Neural cell (in vitro differentiated cells): ENCODE results near the gene TLR8. TPM values are rescaled to one million over a fixed set of nuclear protein-coding genes. Genes with fewer than 3 reads are reported as not detected.

ENCODE experiments used
- H2AFZ ChIP-seq: fragments of 200-600, 300-800 bp; sonication (generic), shearing (Covaris generic); 2 replicates; pipeline ENCODE4 v1.6.0; 2014; ENCODE audit warnings: low read depth, mild to moderate bottlenecking, antibody characterized with exemption, low read length, moderate library complexity
- H3F3A ChIP-seq: fragments of 200-600 bp; shearing (Covaris generic); 2 replicates; pipeline ENCODE4 v1.6.1; 2016; ENCODE audit warnings: mild to moderate bottlenecking, moderate library complexity, mixed read lengths, antibody characterized with exemption, low read length; ENCODE audit not compliant: insufficient read depth, poor library complexity, severe bottlenecking
- H3K27ac ChIP-seq: fragments of 200-600, 300-800 bp; sonication (generic), shearing (Covaris generic); 2 replicates; pipeline ENCODE4 v1.5.1; 2014; ENCODE audit warnings: mild to moderate bottlenecking, low read length, moderate library complexity
- H3K27me3 ChIP-seq: fragments of 300-800, 200-600 bp; sonication (generic), shearing (Covaris generic); 2 replicates; pipeline ENCODE4 v1.6.0; 2014; ENCODE audit warnings: mild to moderate bottlenecking, low read depth, low read length, moderate library complexity; ENCODE audit not compliant: insufficient read depth
- H3K36me3 ChIP-seq: fragments of 300-800, 200-600 bp; sonication (generic), shearing (Covaris generic); 2 replicates; pipeline ENCODE4 v1.5.1; 2014; ENCODE audit warnings: mild to moderate bottlenecking, antibody characterized with exemption, low read length, moderate library complexity; ENCODE audit not compliant: insufficient read depth
- H3K4me2 ChIP-seq: fragments of 300-800, 200-600 bp; sonication (generic), shearing (Covaris generic); 2 replicates; pipeline ENCODE4 v1.6.0; 2014; ENCODE audit warnings: mild to moderate bottlenecking, low read length
- H3K4me3 ChIP-seq: fragments of 300-800, 200-600 bp; sonication (generic), shearing (Covaris generic); 2 replicates; pipeline ENCODE4 v1.5.1; 2014; ENCODE audit warnings: mild to moderate bottlenecking, low read length, moderate library complexity
- H3K79me2 ChIP-seq: fragments of 200-600 bp; shearing (Covaris generic); replicated peaks from 2 replicates; pipeline ENCODE4 v1.6.0; 2014; ENCODE audit warnings: mild to moderate bottlenecking, low read length, moderate library complexity; ENCODE audit not compliant: insufficient read depth
- H3K9ac ChIP-seq: fragments of 300-800, 200-600 bp; sonication (generic), shearing (Covaris generic); 2 replicates; pipeline ENCODE4 v1.6.1; 2016; ENCODE audit warnings: mild to moderate bottlenecking, low read length, mixed read lengths
- H3K9me2 ChIP-seq: fragments of 200-600 bp; shearing (Covaris generic); 2 replicates; pipeline ENCODE4 v1.6.1; 2016; ENCODE audit warnings: mild to moderate bottlenecking, low read length, mixed read lengths; ENCODE audit not compliant: insufficient read depth
- H3K9me3 ChIP-seq: fragments of 200-600, 300-800 bp; sonication (generic), shearing (Covaris generic); 2 replicates; pipeline ENCODE4 v1.6.1; 2016; ENCODE audit warnings: mild to moderate bottlenecking, mixed run types, low read length, moderate library complexity, mixed read lengths
- H4K20me1 ChIP-seq: fragments of 200-600 bp; shearing (Covaris generic); 2 replicates; pipeline ENCODE4 v1.6.1; 2016; ENCODE audit warnings: mild to moderate bottlenecking, mixed run types; ENCODE audit not compliant: insufficient read depth
- CTCF ChIP-seq: fragments of 450-650 bp; IDR thresholded peaks from 2 replicates; pipeline ENCODE4 v1.5.1; 2014; ENCODE audit warnings: antibody characterized with exemption, mild to moderate bottlenecking, moderate library complexity; ENCODE audit not compliant: poor library complexity, severe bottlenecking
- EP300 ChIP-seq: fragments of 450-650 bp; conservative IDR thresholded peaks from 2 replicates; pipeline ENCODE4 v1.6.1; 2014; ENCODE audit warnings: antibody characterized with exemption, mild to moderate bottlenecking, moderate library complexity; ENCODE audit not compliant: poor library complexity, severe bottlenecking
- EZH2 ChIP-seq: fragments of 200-600, 300-800 bp; shearing (Covaris generic), sonication (generic); IDR thresholded peaks from 2 replicates; pipeline ENCODE4 v1.6.1; 2014; ENCODE audit warnings: antibody characterized with exemption, low read length, borderline replicate concordance, mild to moderate bottlenecking; ENCODE audit not compliant: insufficient read depth, poor library complexity, severe bottlenecking
- MXI1 ChIP-seq: fragments of 450-650 bp; conservative IDR thresholded peaks from 2 replicates; pipeline ENCODE4 v1.6.1; 2014; ENCODE audit warnings: antibody characterized with exemption, mild to moderate bottlenecking; ENCODE audit not compliant: poor library complexity, severe bottlenecking
- POLR2AphosphoS5 ChIP-seq: IDR thresholded peaks from 2 replicates; pipeline ENCODE4 v1.6.1; 2012
- RAD21 ChIP-seq: fragments of 450-650 bp; conservative IDR thresholded peaks from 2 replicates; pipeline ENCODE4 v1.6.1; 2014; ENCODE audit warnings: antibody characterized with exemption, mild to moderate bottlenecking, moderate library complexity
- REST ChIP-seq: IDR thresholded peaks from 2 replicates; pipeline ENCODE4 v1.6.1; 2012; ENCODE audit warnings: borderline replicate concordance
- SMC3 ChIP-seq: fragments of 450-650 bp; conservative IDR thresholded peaks from 2 replicates; pipeline ENCODE4 v1.6.1; 2014; ENCODE audit warnings: antibody characterized with exemption, mild to moderate bottlenecking, moderate library complexity; ENCODE audit not compliant: poor library complexity
- TAF1 ChIP-seq: IDR thresholded peaks from 2 replicates; pipeline ENCODE4 v1.6.1; 2012; ENCODE audit warnings: low read depth
- polyA minus RNA-seq: library from RNA; depleted of rRNA, polyadenylated mRNA; stranded (reverse); fragments of >200 nt; gene quantifications from 2 replicates; pipeline ENCODE4 v1.2.3, GENCODE V29; 2014
- polyA plus RNA-seq: library from polyadenylated mRNA; depleted of rRNA; stranded (reverse); fragments of >200 nt; gene quantifications from 2 replicates; pipeline ENCODE4 v1.2.3, GENCODE V29; 2014

TLR8 gene
- not detected in 2 replicates for polyA plus RNA-seq
- polyA minus RNA-seq, result not detected in 2 replicates

- Histone ChIP-seq H2AFZ (no peak within 1 kb of the TSS), H3K27ac (no peak within 1 kb of the TSS), H3K9ac (no peak within 1 kb of the TSS), H3K9me3 (no peaks in the 10 kb centered on the region), H3K36me3 (no peaks in the 10 kb centered on the region), H4K20me1 (no peaks in the 10 kb centered on the region), H3K27me3 (no peaks in the 10 kb centered on the region), H3K79me2 (no peaks in the 10 kb centered on the region), H3K4me3 (no peak within 1 kb of the TSS), H3F3A (no peaks in the 10 kb centered on the region), H3K4me2 (no peak within 1 kb of the TSS), H3K9me2 (no peaks in the 10 kb centered on the region)
- TF ChIP-seq EP300, result no peak
- TF ChIP-seq POLR2AphosphoS5, result no peak
- no peak for TF ChIP-seq CTCF
- no peak for TF ChIP-seq TAF1
- TF ChIP-seq REST, result no peak
- TF ChIP-seq RAD21, result no peak
- TF ChIP-seq EZH2, result no peak
- no peak for TF ChIP-seq SMC3
- no peak for TF ChIP-seq MXI1
These were observed at the start of gene TLR8 for GRCh38 chrX:12906046-12906761. Gene TLR8 (plus strand): TSS chrX:12906620. CDS start chrX:12906707, 87 bp downstream.

GRCh38 chrX:12865359-12865758 lies 41.1 kb upstream of the TLR8 start:
- H3K4me2 ChIP-seq, result no peak overlapping the region
- H3K36me3 ChIP-seq, result no peaks in the 10 kb centered on the region
- no peak overlapping the region for H3K9ac ChIP-seq
- H3K9me3 ChIP-seq, result no peaks in the 10 kb centered on the region
- no peaks in the 10 kb centered on the region for H3K9me2 ChIP-seq
- TF ChIP-seq REST (no peak), CTCF (no peak), SMC3 (no peak), EP300 (no peak), RAD21 (no peak), POLR2AphosphoS5 (no peak), EZH2 (no peak), MXI1 (no peak), TAF1 (no peak)
- no peaks in the 10 kb centered on the region for H3F3A ChIP-seq
- no peak overlapping the region for H3K27ac ChIP-seq
- H3K27me3 ChIP-seq, result no peaks in the 10 kb centered on the region
- H3K79me2 ChIP-seq, result no peaks in the 10 kb centered on the region
- H4K20me1 ChIP-seq, result no peaks in the 10 kb centered on the region
- no peak overlapping the region for H2AFZ ChIP-seq
- H3K4me3 ChIP-seq, result no peak overlapping the region
